GM19238 (cell line): ENCODE results near the gene ITPR2.
"Not testable (repeated sequence)": the region's sequence is repeated elsewhere in the genome, so short reads cannot be mapped to it uniquely, and the experiment has no call there.

Experiments
- DNase-seq: peaks from one replicate; pipeline ENCODE4 v3.0.0; 2011; ENCODE audit warnings: low spot score; ENCODE audit not compliant: insufficient read length

ITPR2 gene

DNA sequence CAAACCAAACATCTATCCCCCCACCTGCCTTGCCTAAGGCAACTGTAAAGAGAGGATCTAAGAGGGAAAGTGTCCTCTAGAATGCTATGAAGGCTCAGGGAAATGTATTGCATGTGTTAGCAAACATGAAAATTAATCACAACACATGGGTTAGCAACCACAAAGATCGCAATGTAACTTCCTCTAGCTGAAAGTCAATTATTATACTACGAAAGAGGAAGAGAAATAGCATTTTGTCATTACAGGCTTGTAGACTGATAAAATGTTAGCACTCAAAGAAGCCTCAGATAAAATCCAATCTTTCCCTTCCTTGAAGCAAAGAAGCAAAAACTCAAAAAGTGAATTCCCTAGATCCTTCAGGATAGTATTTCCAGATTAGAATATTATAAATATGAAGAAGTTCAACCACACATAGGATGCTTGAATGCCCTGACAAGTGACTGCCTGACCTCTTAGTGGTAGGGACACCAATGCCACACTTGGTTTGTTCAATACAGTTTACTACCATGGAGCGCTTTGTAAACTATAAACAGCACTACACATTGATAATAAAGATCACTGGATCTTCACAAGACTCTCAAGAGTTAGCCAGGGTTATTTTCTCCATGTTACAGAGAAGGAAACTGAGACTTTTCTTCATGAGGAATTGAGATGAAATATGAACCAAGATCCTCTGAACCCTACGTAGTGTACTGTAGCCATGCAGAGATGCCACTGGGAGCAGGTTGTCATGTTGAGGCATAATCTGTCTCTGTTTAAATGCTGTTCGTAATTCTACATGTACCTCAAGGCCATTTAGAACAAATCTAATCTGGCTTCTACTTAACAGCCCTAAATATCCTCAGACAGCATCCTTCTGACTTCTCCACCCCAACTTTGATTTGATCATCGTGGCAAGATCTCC lies 100.7 kb downstream of the ITPR2 start:
- DNase-seq: no peak

DNA sequence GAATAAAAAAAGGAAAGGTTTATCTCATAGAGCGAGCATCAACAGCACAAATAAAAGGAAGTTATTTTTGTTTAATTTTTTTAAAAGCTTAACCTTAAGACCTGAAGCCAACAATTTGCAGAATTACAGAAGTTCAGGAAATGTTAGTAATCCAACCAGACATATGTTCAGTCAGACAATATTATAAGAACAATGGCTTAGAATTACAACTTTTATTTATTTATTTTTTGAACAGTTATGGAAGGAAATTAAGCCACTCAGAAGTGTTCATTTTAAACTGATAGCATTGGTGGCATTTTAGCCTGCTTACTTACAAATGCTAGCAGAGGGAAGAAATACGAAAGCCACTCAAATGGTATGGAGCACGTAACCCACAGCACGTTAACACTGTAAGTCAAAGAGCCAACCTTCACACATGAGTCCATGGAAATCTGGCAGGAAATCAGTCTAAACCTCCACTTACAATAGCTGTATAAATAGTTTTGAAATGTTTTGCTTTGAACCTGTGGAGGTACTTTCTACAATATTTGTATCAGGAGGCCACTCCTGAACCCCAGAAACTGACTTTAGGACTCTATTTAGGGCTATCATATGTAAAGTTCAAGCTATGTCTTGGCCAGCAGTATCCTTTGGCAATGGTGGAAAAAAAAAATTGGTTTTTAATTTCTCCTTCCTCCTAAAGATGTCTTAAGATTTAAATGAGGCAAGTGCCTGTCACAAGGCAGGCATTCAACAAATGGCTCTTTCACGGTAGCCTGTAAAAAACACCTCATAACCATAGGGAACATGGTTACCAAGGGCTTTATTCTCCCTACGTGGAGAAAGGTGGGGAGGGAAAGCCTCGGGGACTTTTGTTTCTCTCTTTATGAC lies 102.3 kb downstream of the ITPR2 start:
- no peak for DNase-seq

GRCh38 chr12:26729137-26729671 lies 103.8 kb downstream of the ITPR2 start:
- DNase-seq: not testable (repeated sequence)

GRCh38 chr12:26728205-26729050 lies 104.6 kb downstream of the ITPR2 start:
- no peak for DNase-seq

GRCh38 chr12:26727482-26728204 lies 105.4 kb downstream of the ITPR2 start:
- DNase-seq: no peak

- DNase-seq: no peak
These were observed 106.0 kb downstream of the ITPR2 start for GRCh38 chr12:26726956-26727355.

DNA sequence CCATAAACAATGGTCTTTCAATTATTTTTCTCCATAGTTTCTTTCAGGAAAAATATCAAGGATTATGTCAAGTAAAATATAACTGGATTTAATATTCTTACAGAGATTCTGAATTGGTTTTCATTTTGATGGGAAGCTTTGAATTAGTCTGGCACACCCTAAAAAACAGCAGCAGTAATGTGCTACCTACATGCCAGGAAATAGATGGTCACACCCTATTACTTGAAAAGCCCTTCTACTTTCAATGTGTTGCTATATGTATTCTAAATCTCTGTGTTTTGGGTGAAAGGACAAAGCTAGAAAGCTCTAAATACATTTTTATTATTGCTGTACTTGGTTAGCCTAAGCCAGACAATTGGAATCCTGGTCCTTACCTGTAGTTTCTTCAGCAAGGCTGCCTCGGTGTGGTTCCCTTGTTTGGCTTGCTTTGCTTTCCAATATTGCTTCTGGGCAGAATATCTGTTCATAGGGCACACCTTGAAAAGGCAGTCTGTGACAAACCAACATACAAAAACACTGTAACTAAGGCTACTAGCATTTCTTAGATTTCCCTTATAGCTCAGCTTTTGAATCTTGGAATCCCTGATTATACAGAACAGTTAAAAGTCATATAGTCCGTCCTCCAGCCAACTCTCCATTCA lies 107.6 kb downstream of the ITPR2 start:
- no peak for DNase-seq

DNA sequence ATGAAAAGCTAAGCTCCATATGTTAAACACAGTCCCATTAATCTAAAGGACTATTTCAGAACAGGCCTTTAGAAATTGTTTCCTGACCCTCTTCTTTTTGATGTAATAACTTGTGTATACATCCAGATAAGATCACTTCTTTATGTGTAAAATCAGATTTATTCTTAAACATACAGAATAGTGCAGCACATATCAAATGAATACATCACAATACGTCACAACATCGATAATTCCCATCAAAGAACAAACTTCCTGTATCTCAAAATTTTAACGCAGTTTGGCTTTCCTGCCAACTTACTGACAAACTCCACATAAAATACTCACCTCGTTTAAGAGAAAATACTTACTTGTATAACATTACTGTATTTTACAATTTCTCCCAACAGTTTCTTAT lies 108.7 kb downstream of the ITPR2 start:
- no peak for DNase-seq

DNA sequence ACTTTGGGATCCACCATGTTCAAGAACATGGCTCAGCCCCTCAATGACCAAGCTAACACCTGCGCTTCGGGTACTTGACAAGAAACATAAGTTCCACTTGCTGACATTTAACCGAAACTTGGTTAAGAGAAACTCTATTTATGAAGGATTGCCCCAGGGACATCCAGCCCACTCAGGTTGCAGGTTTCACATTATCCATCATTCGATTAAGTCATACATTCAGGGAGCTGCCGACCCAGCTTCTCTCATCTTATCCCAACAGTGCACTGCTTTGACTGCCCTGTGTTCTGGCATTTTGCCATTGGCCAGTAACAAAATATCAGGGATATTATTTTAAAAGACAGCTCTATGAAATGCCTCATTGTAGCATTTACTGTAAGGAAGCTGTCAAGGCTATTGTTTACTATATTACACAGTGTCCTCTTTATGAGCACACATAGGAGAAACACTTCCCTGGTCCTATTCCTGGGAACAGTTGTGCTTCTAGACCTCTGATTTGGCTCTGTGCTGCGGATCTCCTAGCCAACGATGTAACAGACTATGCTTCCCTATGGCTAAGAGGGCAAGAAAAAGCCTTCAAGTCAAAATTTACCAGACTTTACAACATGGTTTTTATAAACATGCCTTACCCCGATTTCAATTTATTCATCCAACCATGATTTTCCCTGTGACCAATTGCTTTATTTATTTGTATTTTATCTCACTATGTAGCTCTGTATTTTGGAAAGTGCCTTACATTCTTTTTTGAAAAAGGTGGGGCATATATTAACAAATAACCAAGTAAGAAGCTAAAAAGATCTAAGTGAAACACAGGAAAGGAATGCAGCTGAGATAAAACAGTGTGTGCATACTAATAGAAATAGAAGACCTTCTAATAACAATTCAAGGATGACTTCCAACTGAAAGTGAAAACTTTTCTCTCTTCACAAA lies 109.3 kb downstream of the ITPR2 start:
- DNase-seq: no peak

GRCh38 chr12:26721800-26722199 lies 111.2 kb downstream of the ITPR2 start:
- no peak for DNase-seq

DNA sequence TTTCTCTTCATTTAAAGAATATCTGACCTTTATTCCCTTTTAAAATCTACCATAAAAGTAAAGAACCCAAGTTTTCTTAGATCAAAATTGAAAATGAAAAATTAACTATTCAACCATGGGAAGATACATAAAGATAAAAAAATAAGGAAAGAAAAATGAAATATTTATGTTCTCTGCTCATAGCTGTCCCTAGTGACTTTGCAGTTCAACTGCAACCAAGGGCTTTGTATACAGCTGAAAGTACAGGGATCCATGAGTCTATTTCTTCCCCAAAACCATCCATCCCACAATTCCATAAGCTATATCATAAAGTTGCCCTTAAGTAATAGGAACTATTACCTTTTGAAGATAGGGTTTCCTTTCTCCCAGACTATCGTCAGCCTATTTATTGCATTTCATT lies 113.1 kb downstream of the ITPR2 start:
- no peak for DNase-seq

- DNase-seq: no peak
These were observed 115.2 kb downstream of the ITPR2 start for GRCh38 chr12:26717757-26718156.

DNA sequence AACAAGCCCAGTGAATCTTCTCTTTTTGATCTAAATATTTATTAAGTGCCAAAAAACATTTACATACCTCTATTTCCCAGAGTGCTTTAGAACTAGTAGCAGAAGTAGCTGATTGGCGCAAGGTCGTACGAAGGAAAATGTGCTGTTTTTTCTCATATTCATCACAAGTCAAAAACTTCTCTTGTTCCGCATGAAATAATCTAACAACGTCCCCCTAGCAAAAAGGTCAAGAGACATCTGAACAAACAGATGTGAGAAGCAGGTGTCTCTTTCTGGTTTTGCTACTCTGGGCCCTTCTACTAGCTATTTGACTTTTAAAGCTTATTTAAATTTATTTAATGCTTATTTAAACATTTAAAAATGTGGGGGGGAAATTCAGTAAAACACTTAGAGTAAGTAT lies 117.8 kb downstream of the ITPR2 start:
- no peak for DNase-seq

- DNase-seq: no peak
These were observed 119.1 kb downstream of the ITPR2 start for GRCh38 chr12:26713885-26714383.

GRCh38 chr12:26712892-26713291 lies 120.1 kb downstream of the ITPR2 start:
- no peak for DNase-seq

- no peak for DNase-seq
These were observed 121.4 kb downstream of the ITPR2 start for GRCh38 chr12:26711569-26711968.

- DNase-seq: no peak
These were observed 121.9 kb downstream of the ITPR2 start for GRCh38 chr12:26711072-26711471.

DNA sequence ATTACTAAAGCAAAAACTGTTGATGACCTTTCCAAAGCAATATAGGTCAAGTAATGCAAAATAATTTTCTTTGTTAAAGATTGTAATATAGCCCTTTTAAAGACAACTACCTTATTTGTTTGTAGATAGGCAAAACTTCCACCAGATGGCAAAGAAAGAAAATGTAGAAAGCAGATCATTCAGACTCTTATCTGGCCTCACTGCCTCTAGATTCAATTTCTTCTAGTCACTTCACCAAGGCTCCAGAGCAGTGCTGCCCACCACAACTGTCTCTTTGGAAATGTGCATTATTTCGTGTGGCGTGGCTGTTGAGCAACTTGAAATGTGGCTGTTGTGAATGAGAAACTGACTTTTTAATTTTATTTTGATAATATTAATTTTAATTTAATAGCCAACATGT lies 127.1 kb downstream of the ITPR2 start:
- no peak for DNase-seq
